OCI-LY7 (cell line): Measurements from ENCODE around the gene DIRAS1. TPM values are rescaled to one million over a fixed set of nuclear protein-coding genes. Genes with fewer than 3 reads are reported as not detected.

ENCODE experiments used
- BruUV-seq: library from RNA; stranded (reverse); fragments of 400-500 nt; replicated peaks from 2 replicates; lab custom pipeline; 2021; lab: Mats Ljungman, UMichigan
- CTCF ChIA-PET: fragments of 300-600 bp; sonication (Branson Sonifier 250); formaldehyde crosslinking; loops from one replicate; lab custom pipeline; 2022; ENCODE audit warnings: antibody characterized with exemption; ENCODE audit not compliant: unreplicated experiment; lab: Charles Lee
- POLR2A ChIA-PET: fragments of 300-600 bp; sonication (Branson Sonifier 250); formaldehyde crosslinking; loops from one replicate; lab custom pipeline; 2022; ENCODE audit warnings: antibody characterized with exemption; lab: Charles Lee
- DNase-seq: peaks from one replicate; pipeline ENCODE4 v3.0.0-alpha.2; 2015; ENCODE audit warnings: low spot score
- H2AFZ ChIP-seq: fragments of 200-600 bp; sonication (generic), shearing (Covaris generic); 2 replicates; pipeline ENCODE4 v1.6.1; 2014; ENCODE audit warnings: mild to moderate bottlenecking, antibody characterized with exemption, low read length, moderate library complexity
- H3K27ac ChIP-seq: fragments of 200-600 bp; sonication (generic); 2 replicates; pipeline ENCODE4 v1.5.1; 2014; ENCODE audit warnings: mixed run types, low read depth, mild to moderate bottlenecking, moderate library complexity, low read length, inconsistent platforms; ENCODE audit not compliant: poor library complexity, severe bottlenecking
- H3K36me3 ChIP-seq: fragments of 200-600 bp; sonication (generic); 2 replicates; pipeline ENCODE4 v1.6.1; 2014; ENCODE audit warnings: mild to moderate bottlenecking, antibody characterized with exemption, low read length, moderate library complexity, mixed read lengths; ENCODE audit not compliant: insufficient read depth
- H3K4me1 ChIP-seq: fragments of 200-600 bp; sonication (generic); 2 replicates; pipeline ENCODE4 v1.5.1; 2014; ENCODE audit warnings: mild to moderate bottlenecking, low read length; ENCODE audit not compliant: insufficient read depth, poor library complexity, severe bottlenecking
- H3K4me2 ChIP-seq: fragments of 200-600 bp; sonication (generic); 2 replicates; pipeline ENCODE4 v1.6.1; 2014; ENCODE audit warnings: mild to moderate bottlenecking, low read length
- H3K4me3 ChIP-seq: fragments of 200-600 bp; sonication (generic); 2 replicates; pipeline ENCODE4 v1.5.1; 2014; ENCODE audit warnings: mild to moderate bottlenecking, low read depth, low read length; ENCODE audit not compliant: poor library complexity, severe bottlenecking
- H3K79me2 ChIP-seq: fragments of 200-600 bp; sonication (generic); 2 replicates; pipeline ENCODE4 v1.6.1; 2016; ENCODE audit warnings: low read depth, mild to moderate bottlenecking, low read length, moderate library complexity, mixed read lengths; ENCODE audit not compliant: insufficient read depth
- H3K9me2 ChIP-seq: fragments of 200-600 bp; sonication (generic); 2 replicates; pipeline ENCODE4 v1.6.1; 2016; ENCODE audit warnings: mild to moderate bottlenecking, low read length, mixed read lengths; ENCODE audit not compliant: insufficient read depth
- H3K9me3 ChIP-seq: fragments of 200-600 bp; sonication (generic); 2 replicates; pipeline ENCODE4 v1.6.1; 2014; ENCODE audit warnings: mild to moderate bottlenecking, mixed run types, low read length, mixed read lengths
- H4K20me1 ChIP-seq: fragments of 200-600 bp; sonication (generic); 2 replicates; pipeline ENCODE4 v1.6.1; 2014; ENCODE audit warnings: mild to moderate bottlenecking, antibody characterized with exemption, low read length, moderate library complexity, mixed read lengths; ENCODE audit not compliant: insufficient read depth
- CTCF ChIP-seq: fragments of 200-600 bp; sonication (generic); conservative IDR thresholded peaks from 2 replicates; pipeline ENCODE4 v1.5.1; 2014; ENCODE audit warnings: mild to moderate bottlenecking, antibody characterized with exemption, low read length, moderate library complexity, mixed read lengths
- EZH2phosphoT487 ChIP-seq: fragments of 200-600 bp; sonication (generic); IDR thresholded peaks from 2 replicates; pipeline ENCODE4 v1.6.1; 2018; ENCODE audit warnings: low read depth, borderline replicate concordance, mild to moderate bottlenecking, mixed run types, antibody characterized with exemption, low read length, moderate library complexity, mixed read lengths
- intact Hi-C: fragments of 100-400 bp; cut with micrococcal nuclease; formaldehyde crosslinking; loops from one replicate; pipeline ENCODE4 v1.10.0; 2022; ENCODE audit not compliant: unreplicated experiment
- total RNA-seq, 2 experiments: library from RNA; depleted of rRNA in 1 of 2; stranded (reverse); fragments of >200 nt in 1 of 2; shearing (Covaris generic) in 1 of 2; gene quantifications; 2 replicates each; pipeline ENCODE4 v1.2.3, GENCODE V29; 2014 to 2022

The DIRAS1 gene
- total RNA-seq, 2 experiments from 2014 or later, result not detected

- H2AFZ ChIP-seq, result no peak overlapping the region
- intact Hi-C loops, result no loop called here
- peaks cover 83% of the 10 kb centered on the region for H3K36me3 ChIP-seq
- no peak for DNase-seq
- TF ChIP-seq EZH2phosphoT487, result no peak
- TF ChIP-seq CTCF, result no peak
- H3K4me3 ChIP-seq, result no peak overlapping the region
- ChIA-PET CTCF (no interaction called here), POLR2A (no interaction called here)
- no TSS peak for BruUV-seq
- H3K4me2 ChIP-seq, result no peak overlapping the region
- H3K79me2 ChIP-seq, result peaks cover 26% of the 10 kb centered on the region
- no peaks in the 10 kb centered on the region for H3K9me3 ChIP-seq
- H3K9me2 ChIP-seq, result no peaks in the 10 kb centered on the region
- H3K27ac ChIP-seq, result no peak overlapping the region
- no peaks in the 10 kb centered on the region for H4K20me1 ChIP-seq
- H3K4me1 ChIP-seq, result no peaks in the 10 kb centered on the region
Observed at GRCh38 chr19:2766594-2767372, 45.6 kb upstream of the DIRAS1 start.

GRCh38 chr19:2765376-2765775, 44.2 kb upstream of the DIRAS1 start:
- no peak overlapping the region for H3K27ac ChIP-seq
- H3K4me3 ChIP-seq, result no peak overlapping the region
- peaks cover 87% of the 10 kb centered on the region for H3K36me3 ChIP-seq
- no peak overlapping the region for H3K4me2 ChIP-seq
- no TSS peak for BruUV-seq
- intact Hi-C loops, result no loop called here
- no peaks in the 10 kb centered on the region for H3K9me2 ChIP-seq
- no peaks in the 10 kb centered on the region for H3K9me3 ChIP-seq
- no peak for DNase-seq
- TF ChIP-seq CTCF, result no peak
- no peak for TF ChIP-seq EZH2phosphoT487
- ChIA-PET CTCF (no interaction called here), POLR2A (interaction anchor here (0.6 kb wide), 1 partner anchor 134 kb away, joined by 3 read pairs; no protein-coding TSS in a partner anchor)
- H3K4me1 ChIP-seq, result no peaks in the 10 kb centered on the region
- H2AFZ ChIP-seq, result no peak overlapping the region
- peaks cover 12% of the 10 kb centered on the region; the same call in 1 of the 2 replicates for H3K79me2 ChIP-seq
- no peaks in the 10 kb centered on the region for H4K20me1 ChIP-seq

GRCh38 chr19:2764945-2765344, 43.8 kb upstream of the DIRAS1 start:
- BruUV-seq, result no TSS peak

More at GRCh38 chr19:2764945-2765344, 43.8 kb upstream of the DIRAS1 start:
- Histone ChIP-seq H4K20me1 (no peaks in the 10 kb centered on the region), H3K27ac (no peak overlapping the region), H3K79me2 (peaks cover 8% of the 10 kb centered on the region; the same call in 1 of the 2 replicates), H3K36me3 (peaks cover 84% of the 10 kb centered on the region), H2AFZ (no peak overlapping the region), H3K4me1 (no peaks in the 10 kb centered on the region), H3K9me2 (no peaks in the 10 kb centered on the region), H3K9me3 (no peaks in the 10 kb centered on the region), H3K4me2 (no peak overlapping the region), H3K4me3 (no peak overlapping the region)
- ChIA-PET CTCF (no interaction called here), POLR2A (interaction anchor here (0.6 kb wide), 1 partner anchor 135 kb away, joined by 3 read pairs; no protein-coding TSS in a partner anchor)
- TF ChIP-seq CTCF (no peak), EZH2phosphoT487 (no peak)
- intact Hi-C loops, result no loop called here
- DNase-seq, result no peak
